Astrocyte of the cerebellum (primary cell): ENCODE results near the gene IFT88.

Experiments used
- DNase-seq: peaks from one replicate; pipeline ENCODE4 v3.0.0-alpha.2; 2011; ENCODE audit warnings: low read depth
- H3K4me3 ChIP-seq: 2 replicates; pipeline ENCODE4 v1.5.1; 2011; ENCODE audit warnings: mild to moderate bottlenecking, low read depth, low read length, moderate library complexity
- in situ Hi-C: cut with HindIII; loops from 2 replicates; pipeline ENCODE4 v1.10.0; 2017; ENCODE audit warnings: low sequenced_read_pairs
- TF ChIP-seq, protein P1 (sequence below): IDR thresholded peaks from 2 replicates; pipeline ENCODE4 v1.5.1; 2012; ENCODE audit warnings: low read length, low read depth, moderate library complexity, mild to moderate bottlenecking; ENCODE audit errors: missing control alignments

Gene IFT88

GRCh38 chr13:20699715-20700114 is 132.8 kb downstream of the IFT88 start:
- no peak overlapping the region for H3K4me3 ChIP-seq
- TF ChIP-seq, protein P1, sequence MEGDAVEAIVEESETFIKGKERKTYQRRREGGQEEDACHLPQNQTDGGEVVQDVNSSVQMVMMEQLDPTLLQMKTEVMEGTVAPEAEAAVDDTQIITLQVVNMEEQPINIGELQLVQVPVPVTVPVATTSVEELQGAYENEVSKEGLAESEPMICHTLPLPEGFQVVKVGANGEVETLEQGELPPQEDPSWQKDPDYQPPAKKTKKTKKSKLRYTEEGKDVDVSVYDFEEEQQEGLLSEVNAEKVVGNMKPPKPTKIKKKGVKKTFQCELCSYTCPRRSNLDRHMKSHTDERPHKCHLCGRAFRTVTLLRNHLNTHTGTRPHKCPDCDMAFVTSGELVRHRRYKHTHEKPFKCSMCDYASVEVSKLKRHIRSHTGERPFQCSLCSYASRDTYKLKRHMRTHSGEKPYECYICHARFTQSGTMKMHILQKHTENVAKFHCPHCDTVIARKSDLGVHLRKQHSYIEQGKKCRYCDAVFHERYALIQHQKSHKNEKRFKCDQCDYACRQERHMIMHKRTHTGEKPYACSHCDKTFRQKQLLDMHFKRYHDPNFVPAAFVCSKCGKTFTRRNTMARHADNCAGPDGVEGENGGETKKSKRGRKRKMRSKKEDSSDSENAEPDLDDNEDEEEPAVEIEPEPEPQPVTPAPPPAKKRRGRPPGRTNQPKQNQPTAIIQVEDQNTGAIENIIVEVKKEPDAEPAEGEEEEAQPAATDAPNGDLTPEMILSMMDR, result no peak
- in situ Hi-C loops, result loop anchor here (25.0 kb wide), 1 partner anchor 512 kb away; the partner anchor contains the start of gene GJB2
- DNase-seq, result no peak

DNA sequence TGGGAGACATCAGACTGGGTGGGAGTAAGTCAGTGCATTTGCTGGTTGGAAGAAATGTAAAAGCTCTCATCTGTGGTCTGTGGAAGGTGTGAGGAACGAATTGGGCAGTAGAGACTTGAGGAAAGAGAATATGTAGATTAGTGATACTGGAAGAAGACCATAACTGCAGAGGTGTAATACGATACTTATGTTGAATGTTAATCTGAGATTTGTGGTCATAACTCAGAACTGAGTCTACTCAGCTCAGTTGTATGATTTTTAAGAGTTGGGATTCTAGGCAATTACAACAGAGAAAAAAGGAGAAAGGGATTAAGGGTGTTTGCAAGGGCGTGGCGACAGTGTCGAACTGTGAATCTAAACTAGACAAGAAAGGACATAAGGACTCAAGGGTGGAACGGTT is 133.3 kb downstream of the IFT88 start:
- no peak overlapping the region for H3K4me3 ChIP-seq
- no peak for DNase-seq
- TF ChIP-seq, protein P1, result no peak
- in situ Hi-C loops, result loop anchor here (25.0 kb wide), 1 partner anchor 513 kb away; the partner anchor contains the start of gene GJB2

GRCh38 chr13:20701461-20701860 is 134.5 kb downstream of the IFT88 start:
- in situ Hi-C loops, result loop anchor here (25.0 kb wide), 1 partner anchor 514 kb away; the partner anchor contains the start of gene GJB2
- no peak for DNase-seq
- no peak overlapping the region for H3K4me3 ChIP-seq
- TF ChIP-seq, protein P1, result no peak

GRCh38 chr13:20702530-20702914 is 135.6 kb downstream of the IFT88 start:
- in situ Hi-C loops, result loop anchor here (25.0 kb wide), 1 partner anchor 515 kb away; the partner anchor contains the start of gene GJB2
- TF ChIP-seq, protein P1, result no peak
- no peak for DNase-seq
- peak overlapping the region; percentile 62 for H3K4me3 ChIP-seq

- no peak for DNase-seq
- H3K4me3 ChIP-seq, result peak within 1 kb of the TSS; percentile 62
- TF ChIP-seq, protein P1, result no peak
- in situ Hi-C loops, result loop anchor here (25.0 kb wide), 1 partner anchor 516 kb away; the partner anchor contains the start of gene GJB2
Measured at GRCh38 chr13:20702915-20703779, 136.2 kb downstream of the IFT88 start, which contains the start of gene IL17D. Gene IL17D (plus strand): TSS chr13:20703699. CDS start chr13:20704002, 303 bp downstream.

DNA sequence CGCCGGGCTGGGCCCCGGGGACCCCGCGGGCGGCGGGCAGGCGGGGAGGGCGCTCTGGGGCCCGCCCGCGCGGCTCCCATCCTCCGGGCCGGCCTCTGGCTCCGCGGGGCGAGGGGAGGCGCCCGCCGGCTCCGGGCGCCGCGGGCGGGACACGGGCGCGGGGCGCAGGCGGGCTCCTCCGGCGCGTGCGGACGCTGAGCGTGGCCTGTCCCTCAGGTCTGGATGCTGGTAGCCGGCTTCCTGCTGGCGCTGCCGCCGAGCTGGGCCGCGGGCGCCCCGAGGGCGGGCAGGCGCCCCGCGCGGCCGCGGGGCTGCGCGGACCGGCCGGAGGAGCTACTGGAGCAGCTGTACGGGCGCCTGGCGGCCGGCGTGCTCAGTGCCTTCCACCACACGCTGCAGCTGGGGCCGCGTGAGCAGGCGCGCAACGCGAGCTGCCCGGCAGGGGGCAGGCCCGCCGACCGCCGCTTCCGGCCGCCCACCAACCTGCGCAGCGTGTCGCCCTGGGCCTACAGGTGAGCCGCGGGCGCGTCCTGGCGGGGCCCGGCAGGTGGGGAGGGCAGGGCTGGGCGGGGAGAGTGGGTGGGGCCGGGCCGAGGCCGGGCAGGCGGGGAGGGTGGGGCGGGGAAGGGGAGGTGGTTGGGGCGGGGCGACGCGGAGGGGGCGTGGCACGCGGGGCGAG is 137.0 kb downstream of the IFT88 start:
- in situ Hi-C loops, result loop anchor here (25.0 kb wide), 1 partner anchor 517 kb away; the partner anchor contains the start of gene GJB2
- peak overlapping the region; percentile 34 for H3K4me3 ChIP-seq
- DNase-seq, result peak; percentile 39
- TF ChIP-seq, protein P1, result peak; percentile 39
